RWPE1 (cell line): Measurements from ENCODE around the gene ARMC2.
"Not testable (repeated sequence)": the region's sequence is repeated elsewhere in the genome, so short reads cannot be mapped to it uniquely, and the experiment has no call there.

ENCODE experiments used
- CTCF ChIA-PET: fragments of 350-600 bp; sonication (Branson Sonifier 250); formaldehyde crosslinking; extraction: SDS; loops from one replicate; lab custom pipeline; 2021; lab: Yijun Ruan, JAX
- POLR2A ChIA-PET: fragments of 400-600 bp; formaldehyde crosslinking; extraction: SDS; loops from one replicate; lab custom pipeline; 2020; ENCODE audit warnings: antibody characterized with exemption; ENCODE audit not compliant: low non-redundant PET; lab: Yijun Ruan, JAX
- DNase-seq: peaks from one replicate; pipeline ENCODE4 v3.0.0; 2012; ENCODE audit warnings: low spot score
- H3K27ac ChIP-seq: fragments of 450-650 bp; 2 replicates; pipeline ENCODE4 v1.5.1; 2017
- TF ChIP-seq, protein P1 (sequence below): fragments of 450-650 bp; conservative IDR thresholded peaks from 2 replicates; pipeline ENCODE4 v1.5.1; 2017; ENCODE audit warnings: low read depth, mild to moderate bottlenecking

ARMC2 gene

DNA sequence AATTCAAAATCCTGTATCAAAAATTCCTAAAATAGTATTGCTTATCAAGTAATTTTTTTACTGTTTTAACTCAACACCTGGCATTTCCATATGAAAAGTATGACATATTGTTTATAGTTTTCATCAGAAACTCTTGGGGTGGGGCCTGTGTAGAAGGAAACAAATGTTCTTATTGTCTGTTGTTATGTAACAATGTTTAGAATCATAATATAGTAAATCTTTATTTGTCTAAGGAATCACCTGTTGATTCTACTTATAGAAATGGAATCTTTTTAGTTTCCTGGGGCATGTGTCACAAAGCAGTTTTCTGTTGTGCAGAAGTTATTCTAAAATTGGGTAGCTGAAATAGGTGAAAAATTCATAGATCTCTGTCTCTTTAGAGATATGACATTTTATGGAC is 4.9 kb downstream of the ARMC2 start:
- TF ChIP-seq, protein P1, sequence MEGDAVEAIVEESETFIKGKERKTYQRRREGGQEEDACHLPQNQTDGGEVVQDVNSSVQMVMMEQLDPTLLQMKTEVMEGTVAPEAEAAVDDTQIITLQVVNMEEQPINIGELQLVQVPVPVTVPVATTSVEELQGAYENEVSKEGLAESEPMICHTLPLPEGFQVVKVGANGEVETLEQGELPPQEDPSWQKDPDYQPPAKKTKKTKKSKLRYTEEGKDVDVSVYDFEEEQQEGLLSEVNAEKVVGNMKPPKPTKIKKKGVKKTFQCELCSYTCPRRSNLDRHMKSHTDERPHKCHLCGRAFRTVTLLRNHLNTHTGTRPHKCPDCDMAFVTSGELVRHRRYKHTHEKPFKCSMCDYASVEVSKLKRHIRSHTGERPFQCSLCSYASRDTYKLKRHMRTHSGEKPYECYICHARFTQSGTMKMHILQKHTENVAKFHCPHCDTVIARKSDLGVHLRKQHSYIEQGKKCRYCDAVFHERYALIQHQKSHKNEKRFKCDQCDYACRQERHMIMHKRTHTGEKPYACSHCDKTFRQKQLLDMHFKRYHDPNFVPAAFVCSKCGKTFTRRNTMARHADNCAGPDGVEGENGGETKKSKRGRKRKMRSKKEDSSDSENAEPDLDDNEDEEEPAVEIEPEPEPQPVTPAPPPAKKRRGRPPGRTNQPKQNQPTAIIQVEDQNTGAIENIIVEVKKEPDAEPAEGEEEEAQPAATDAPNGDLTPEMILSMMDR: no peak
- DNase-seq: no peak
- CTCF ChIA-PET: no interaction called here
- no peak overlapping the region for H3K27ac ChIP-seq
- POLR2A ChIA-PET: no interaction called here

DNA sequence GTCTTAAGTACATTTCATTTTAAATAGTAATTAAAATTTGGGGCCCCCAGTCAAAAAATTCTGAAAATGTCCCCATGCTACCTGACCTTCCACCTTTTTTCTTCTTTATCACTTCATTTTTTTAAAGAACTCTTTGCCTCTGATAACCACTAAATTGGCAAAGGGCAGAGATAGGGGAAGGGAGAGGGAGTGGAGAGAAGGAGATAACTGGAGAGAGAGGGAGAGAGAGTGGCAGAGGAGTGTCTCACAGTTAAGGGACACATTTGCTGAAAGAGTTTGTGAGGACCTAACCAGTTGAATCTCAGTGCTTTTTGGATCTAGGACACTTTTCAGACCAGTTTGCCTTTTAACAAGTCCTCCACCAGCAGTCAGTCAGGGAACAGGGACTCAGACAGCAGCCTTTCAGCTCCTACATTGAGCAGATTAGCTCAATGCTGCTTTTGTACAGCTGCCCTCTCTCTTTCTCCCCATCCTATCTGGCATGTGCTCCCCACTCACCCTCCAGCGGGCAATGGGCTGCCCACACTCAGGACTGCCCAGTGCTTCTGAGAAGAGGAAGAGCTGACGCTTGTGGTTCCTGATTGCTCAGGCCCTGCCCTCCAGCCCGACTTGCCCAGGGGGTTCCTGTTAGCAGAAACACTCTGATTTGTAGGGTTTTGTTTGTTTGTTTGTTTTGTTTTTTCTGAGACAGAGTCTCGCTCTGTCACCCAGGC is 14.4 kb downstream of the ARMC2 start:
- TF ChIP-seq, protein P1: no peak
- POLR2A ChIA-PET: no interaction called here
- no peak for DNase-seq
- no peak overlapping the region for H3K27ac ChIP-seq
- CTCF ChIA-PET: no interaction called here

- DNase-seq, POLR2A ChIA-PET, H3K27ac ChIP-seq, CTCF ChIA-PET: not testable (repeated sequence)
Measured at GRCh38 chr6:108865751-108866286, 17.6 kb downstream of the ARMC2 start.

DNA sequence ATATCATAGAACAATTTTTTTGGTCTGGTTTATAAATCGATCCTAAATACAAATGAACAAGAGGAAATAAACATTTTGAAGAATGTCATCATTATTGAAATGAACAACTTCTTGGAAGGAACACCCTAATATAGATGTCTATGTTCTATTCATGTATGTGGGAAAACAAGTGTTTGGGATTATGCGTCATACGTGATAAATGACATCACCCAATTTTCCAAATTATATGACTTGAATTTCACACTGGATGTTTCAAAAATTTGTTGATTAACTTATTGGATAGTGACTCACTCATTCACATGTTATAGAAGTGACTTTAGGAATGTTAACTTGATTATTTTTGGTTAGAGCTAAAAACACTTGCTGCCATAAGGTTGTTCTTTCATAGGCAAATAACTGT is 18.6 kb downstream of the ARMC2 start:
- CTCF ChIA-PET: no interaction called here
- POLR2A ChIA-PET: no interaction called here
- no peak overlapping the region for H3K27ac ChIP-seq
- TF ChIP-seq, protein P1: no peak
- DNase-seq: no peak

GRCh38 chr6:108868647-108869046 is 20.4 kb downstream of the ARMC2 start:
- ChIA-PET POLR2A (no interaction called here), CTCF (no interaction called here)
- no peak overlapping the region for H3K27ac ChIP-seq
- DNase-seq: no peak
- TF ChIP-seq, protein P1: no peak

DNA sequence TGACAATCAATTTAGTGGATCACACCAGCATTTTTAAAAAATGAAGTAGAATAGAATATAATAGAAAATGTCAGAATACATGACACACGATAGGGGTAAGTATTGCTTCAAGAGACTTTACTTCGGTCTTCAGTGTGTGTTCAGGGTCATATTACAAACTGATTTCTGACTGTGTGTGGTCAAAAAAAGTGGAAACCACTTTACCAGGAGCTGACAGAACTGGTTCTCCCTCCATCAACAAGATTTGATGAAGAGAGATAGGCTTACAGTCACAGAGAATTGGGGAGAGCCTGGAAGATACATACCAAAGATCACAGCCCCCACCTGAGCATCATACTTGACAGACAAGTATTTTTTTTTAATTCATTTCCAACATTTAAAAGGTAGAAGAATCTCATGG is 21.7 kb downstream of the ARMC2 start:
- TF ChIP-seq, protein P1: no peak
- ChIA-PET POLR2A (no interaction called here), CTCF (no interaction called here)
- no peak overlapping the region for H3K27ac ChIP-seq
- DNase-seq: no peak

DNA sequence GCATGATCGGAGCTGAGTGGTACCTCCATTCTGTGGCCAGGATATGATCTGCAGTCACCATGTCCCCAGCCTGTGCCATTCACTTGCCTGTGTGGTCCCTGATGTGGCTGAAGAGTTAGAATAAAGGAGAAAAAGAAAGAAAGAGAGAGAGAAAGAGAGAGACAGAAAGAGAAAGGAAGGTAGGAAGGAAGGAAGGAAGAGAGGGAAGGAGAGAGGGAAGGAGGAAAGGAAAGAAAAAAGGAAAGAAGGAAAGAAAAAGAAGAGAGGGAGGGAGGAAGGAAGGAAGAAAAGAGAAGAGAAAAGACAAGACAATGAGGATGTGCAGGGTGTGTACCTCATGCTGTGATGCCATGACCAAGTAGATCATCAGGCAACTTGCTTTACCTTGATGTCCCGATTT is 22.1 kb downstream of the ARMC2 start:
- CTCF ChIA-PET: no interaction called here
- POLR2A ChIA-PET: no interaction called here
- H3K27ac ChIP-seq: no peak overlapping the region
- DNase-seq: no peak
- TF ChIP-seq, protein P1: no peak
